GM23248 (cell line): ENCODE results near the gene PSD.

ENCODE experiments used
- EZH2 ChIP-seq: fragments of 200-600 bp; sonication (generic); IDR thresholded peaks from 2 replicates; pipeline ENCODE4 v1.6.1; 2018; ENCODE audit warnings: antibody characterized with exemption, mild to moderate bottlenecking; ENCODE audit not compliant: insufficient read depth, poor library complexity, severe bottlenecking
- EZH2phosphoT487 ChIP-seq: fragments of 200-600 bp; sonication (generic); IDR thresholded peaks from 2 replicates; pipeline ENCODE4 v1.6.1; 2018; ENCODE audit warnings: antibody characterized with exemption, moderate library complexity, mild to moderate bottlenecking, low read depth; ENCODE audit not compliant: insufficient read depth

DNA sequence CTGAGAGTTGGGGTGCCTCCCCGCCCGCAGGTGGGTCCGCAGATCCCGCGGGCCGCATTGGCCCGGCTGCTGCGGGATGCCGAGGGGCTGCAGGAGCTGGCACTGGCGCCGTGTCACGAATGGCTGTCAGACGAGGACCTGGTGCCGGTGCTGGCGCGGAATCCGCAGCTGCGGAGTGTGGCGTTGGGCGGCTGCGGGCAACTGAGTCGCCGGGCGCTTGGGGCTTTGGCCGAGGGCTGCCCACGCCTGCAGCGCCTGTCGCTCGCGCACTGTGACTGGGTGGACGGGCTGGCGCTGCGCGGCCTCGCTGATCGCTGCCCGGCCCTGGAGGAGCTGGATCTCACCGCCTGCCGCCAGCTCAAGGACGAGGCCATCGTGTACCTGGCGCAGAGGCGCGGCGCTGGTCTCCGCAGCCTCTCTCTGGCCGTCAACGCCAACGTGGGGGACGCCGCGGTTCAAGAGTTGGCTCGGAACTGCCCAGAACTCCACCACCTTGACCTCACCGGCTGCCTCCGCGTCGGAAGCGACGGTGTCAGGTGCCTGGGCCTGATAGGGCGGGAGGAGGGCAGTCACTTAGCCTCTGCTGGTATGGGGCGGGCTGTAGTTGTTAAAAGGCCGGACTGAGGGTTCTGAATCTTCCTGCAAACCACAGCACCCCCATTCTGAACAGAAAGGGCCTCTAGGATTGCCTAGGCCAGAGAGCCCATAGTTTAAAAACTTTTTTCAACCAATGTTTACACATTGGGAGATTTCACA, 3.4 kb upstream of the PSD start:
- no peak for TF ChIP-seq EZH2
- TF ChIP-seq EZH2phosphoT487 = no peak
